RPMI7951 (cell line): ENCODE results near the gene PDZD2. TPM values are rescaled to one million over a fixed set of nuclear protein-coding genes. Genes with fewer than 3 reads are reported as not detected.
"Not testable (repeated sequence)": the region's sequence is repeated elsewhere in the genome, so short reads cannot be mapped to it uniquely, and the experiment has no call there.

Experiments used
- DNase-seq: peaks from one replicate; pipeline ENCODE4 v3.0.0-alpha.2; 2012; ENCODE audit warnings: low read depth
- total RNA-seq: library from RNA; depleted of rRNA; stranded (reverse); fragments of >200 nt; shearing (Covaris generic); gene quantifications from 2 replicates; pipeline ENCODE4 v1.2.3, GENCODE V29; 2014

Gene PDZD2
- total RNA-seq, 1 experiment from 2014 or later: under 0.01 TPM

DNA sequence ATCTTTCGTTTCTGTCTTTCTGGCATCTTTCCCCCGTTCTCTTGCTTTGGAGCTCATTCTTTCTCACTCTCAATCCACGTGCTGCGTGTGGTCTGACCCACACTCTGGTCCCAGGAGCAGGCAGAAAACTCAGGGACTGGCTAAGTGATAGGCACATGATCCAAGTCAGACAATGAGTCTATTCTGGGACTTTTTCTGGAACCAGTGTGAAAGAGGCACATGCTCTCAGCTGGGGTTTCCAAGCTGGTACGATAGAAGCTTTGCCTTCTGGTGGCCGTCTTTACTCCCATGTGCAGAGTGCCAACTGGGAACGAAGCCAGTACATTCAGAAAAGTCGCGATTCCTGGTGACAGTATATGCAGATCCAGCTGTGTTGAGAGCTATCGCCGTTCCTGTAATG, 94.4 kb downstream of the PDZD2 start:
- no peak for DNase-seq

DNA sequence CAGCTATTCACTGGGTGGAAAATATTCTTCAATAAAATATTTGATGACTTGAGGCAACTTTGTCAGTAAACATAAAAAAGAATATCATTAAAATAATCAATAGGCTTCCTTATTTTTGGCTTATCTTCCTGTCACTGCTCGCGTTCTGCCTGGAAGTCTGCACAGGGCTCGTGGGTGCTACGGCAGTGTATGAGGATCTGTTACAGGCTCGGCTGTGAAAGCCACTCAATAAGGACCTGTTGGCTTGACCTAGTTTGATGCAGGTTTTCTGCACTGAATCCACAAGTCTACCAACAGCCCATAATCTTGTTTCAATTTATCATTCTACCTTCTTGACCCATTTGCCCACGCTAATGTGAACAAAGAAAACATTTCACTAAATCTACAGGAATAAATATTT, 97.2 kb downstream of the PDZD2 start:
- DNase-seq: no peak

DNA sequence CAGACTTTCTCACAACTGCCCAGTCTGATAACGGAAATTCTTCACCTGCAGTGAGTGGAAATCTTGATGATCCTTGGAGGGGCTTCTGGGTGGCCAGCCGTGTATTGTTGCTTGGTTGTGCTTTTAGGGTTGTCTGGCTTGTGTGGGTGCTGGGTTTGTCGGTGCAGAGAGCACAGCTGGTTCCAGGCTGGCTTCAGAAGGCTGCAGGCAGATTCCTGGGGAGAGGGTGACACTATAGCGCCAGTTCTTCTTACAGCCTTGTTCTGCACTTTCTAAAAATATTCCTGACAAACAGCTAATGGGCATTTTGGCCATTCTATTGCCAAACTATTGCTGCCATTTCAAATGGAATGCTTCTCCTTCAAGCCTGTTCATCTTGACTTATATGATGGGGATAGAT, 99.3 kb downstream of the PDZD2 start:
- no peak for DNase-seq

DNA sequence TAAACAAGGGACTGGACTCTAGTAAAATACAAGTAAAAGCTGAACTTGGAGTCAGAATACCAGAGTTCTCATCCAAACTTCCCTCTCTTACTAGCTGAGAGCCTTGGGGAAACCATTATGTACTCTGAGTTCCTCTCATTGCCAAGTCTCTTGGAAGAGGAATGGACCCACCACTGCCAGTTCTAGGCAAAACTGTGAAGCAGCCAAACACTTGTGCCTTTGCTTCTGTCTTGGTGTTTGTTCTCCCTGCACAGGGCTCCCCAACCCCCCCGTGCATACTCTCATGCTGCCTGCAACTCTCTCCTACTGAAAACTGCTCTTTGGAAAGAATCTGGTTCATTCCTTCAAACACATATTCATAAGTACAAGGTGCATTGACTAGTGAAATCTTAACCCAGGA, 102.6 kb downstream of the PDZD2 start:
- no peak for DNase-seq

DNA sequence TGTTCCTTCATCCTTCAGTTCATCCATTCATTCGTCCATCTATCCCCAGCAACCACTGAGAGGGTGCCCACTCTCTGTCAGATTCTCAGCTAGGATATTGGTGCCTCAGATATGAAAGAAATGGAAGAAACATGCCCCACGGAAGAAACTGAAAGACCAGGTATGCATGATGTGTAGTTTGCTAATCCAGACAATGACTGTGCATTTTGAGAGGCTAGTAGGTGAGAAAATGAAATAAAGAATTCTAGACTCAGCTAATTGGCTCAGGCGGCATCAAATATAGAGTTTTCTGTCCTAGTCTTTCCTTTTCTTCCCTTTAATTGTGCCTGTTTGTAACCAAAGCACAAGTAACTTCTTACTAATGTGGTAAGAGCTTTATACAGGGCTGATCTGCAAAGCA, 104.7 kb downstream of the PDZD2 start:
- no peak for DNase-seq

DNA sequence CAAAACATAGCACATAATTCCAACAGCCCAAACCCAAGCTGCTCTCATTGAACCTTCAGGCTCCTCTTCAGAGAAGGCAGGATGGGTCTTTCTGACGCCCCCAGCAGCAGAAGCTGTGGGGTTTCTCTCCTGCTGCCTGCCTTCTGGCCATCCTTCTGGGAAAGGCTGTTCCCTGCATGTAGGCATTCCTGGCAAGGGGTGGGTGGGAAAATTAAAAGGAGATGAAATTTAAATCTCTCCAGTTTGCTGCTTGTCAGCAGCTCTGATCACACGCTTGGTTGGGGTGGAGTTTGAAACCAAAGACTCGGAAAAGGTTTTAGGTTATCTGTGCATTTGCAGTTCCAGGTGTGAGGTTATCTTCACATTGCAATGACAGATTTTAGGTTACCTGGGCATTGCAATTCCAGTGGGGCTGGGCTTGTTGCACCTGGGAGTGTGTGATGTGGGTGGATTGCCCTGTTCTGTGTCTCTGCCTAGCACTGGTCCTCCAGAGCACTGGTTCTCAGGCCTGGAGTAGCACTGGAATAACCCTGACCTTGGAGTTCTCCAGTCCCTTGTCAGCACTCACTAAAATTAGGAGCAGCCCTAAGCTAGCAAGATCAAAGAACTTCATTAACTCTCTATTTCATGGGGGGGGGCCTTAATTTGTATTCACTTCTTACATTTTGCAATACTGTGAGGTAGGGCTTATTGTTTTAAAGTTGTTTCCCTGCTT, 109.7 kb downstream of the PDZD2 start:
- DNase-seq: no peak

DNA sequence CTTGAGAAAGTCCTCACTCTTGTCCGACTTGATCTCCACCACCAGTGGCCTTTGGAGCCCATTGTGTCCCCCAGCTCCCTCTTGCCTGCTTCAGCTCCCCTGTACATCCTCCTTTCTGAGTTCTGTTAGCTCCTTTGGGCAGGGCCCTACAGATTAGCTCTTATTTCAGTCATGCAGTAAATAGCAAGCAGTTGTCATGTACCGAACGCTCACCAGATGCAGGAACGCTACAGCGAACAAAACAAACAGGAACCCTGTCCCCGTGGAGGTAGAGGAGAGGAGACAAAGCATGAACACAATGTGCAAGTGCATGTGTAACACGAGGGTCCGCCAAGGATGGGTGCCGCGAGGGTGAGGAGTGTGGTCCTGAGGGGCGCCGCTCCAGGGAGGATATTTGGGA, 111.3 kb downstream of the PDZD2 start:
- no peak for DNase-seq

DNA sequence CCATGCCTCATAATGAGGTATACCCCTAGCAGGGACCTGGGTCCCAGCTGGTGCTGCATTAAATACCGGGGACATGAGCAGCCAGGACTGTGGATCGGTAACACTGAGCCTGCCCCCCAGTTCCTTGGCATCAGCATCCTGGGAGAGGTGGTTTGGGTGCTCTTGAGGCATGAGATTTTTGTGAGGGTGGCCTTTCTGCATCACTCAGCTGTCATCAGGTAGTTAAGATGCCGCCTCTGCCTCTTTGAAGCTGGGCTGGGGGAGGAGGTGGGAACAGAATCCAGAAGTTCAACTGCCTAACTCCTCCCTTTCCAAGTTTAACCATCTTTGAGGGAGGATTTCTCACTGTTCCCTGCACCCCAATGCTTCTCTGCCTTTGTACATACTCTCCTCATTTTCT, 112.7 kb downstream of the PDZD2 start:
- no peak for DNase-seq

DNA sequence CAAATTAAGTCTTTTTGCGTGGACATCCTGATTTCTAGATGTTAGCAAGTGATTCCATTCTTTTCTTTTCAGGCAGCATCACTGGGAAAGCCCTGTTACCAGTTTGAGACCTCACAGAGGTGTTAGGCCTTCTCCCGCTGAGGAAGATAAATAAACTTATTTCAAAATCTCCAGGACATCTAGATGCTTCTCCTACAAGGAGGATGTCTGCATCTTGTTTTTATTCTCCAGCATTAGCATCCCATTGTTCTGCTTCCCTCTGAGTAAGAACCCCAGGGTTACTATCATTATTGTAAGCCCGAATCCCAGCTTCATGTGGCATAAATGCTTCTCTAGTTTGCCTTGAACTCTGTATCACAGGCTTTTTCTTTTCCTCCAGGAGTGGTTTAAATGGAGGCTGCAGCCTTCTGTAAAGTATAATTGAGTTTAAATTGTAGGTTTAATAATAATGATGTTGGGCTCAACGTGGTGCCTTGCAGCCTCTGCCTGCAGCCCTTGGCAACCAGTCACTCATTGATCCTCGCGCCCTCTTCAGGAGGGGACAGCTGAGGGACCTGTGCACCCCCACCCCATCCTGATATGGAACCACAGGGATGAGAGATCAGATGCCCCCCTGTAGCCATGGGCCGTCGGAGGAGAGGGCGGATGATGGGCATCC, 114.9 kb downstream of the PDZD2 start:
- no peak for DNase-seq

DNA sequence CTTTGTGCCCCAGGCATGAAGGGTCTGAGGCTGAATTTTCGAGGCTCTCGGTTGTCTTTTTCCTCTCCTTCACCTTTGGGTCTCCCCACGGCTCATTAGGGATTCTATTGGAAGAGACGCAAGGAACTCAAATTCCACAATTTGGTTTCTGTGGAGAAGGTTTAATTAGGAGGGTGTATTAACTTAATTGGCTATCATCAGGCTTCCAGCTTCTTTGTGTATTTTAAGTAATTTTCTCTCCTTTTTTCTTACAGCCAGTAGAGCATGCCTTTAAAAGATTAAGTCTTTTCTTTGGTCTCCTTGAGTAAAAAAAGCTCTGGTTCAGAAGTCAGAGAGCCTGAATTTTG, 115.4 kb downstream of the PDZD2 start:
- DNase-seq: no peak

DNA sequence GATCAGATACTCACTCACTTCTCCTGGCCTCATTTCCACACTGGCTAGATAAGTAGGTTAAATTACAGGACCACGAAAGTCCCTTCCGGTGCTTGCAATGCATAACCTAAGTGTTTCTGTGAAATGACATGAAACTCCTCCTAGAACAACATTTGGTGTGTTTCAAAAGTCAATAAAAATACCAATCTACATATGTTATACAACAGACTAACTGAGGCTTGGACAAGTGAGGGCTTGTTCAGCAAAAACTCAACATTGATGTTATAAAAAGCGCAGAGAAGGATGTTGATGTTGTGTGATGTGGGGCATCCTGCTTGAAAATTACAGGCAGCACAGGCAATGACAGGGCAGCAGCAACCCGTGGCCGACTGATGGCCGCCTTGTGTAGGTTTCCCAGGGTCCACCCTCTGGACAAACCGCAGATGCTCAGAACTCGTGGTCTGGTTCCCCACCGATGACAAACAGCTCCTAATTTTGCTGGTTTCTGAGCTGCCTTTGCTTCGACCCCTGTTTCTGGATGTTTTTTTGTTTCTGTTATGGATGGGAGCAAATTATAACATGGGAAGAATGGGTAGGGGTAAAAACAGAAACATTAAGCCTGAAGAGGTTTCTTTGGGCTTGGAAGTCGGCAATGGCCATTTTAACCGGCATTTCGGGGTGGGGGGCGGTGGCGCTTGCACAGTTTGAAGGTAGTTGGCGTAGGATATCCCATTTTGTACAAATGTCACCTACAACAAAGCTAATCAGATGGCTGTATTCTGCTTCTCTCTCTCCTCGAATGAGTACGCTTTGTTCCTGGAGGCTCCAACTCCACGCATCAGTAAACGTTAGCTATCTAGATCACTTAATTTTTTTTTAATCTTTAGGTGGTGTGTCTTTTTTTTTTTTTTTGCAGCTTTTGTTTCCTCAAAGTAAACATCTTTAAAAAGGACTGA, 116.1 kb downstream of the PDZD2 start:
- DNase-seq: no peak

DNA sequence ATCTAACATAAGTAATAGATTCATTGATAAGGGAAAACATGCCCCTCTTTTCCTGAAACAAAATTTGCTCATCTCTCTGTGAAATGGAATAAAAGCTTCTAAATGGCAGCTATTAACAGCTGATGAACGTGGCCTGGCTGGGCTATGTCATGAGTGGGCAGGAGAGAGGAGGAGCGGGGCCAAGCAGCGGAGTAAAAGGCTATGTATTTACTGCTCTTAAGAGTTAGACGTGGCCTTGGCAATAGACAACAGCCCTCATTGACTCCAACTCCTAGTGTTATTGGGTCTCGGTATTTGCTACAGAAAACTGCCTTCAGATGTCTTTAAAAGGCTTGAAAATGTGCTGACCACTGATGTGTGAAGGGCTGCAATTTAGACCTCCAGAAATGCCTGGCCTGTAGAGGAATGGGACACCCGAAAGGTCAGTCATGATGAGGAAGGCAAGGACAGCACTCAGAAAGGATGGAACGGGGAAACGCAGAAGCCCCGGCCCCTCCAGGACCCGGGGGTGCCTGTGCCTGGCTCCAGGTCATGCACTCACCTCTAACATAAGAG, 116.8 kb downstream of the PDZD2 start:
- no peak for DNase-seq

DNA sequence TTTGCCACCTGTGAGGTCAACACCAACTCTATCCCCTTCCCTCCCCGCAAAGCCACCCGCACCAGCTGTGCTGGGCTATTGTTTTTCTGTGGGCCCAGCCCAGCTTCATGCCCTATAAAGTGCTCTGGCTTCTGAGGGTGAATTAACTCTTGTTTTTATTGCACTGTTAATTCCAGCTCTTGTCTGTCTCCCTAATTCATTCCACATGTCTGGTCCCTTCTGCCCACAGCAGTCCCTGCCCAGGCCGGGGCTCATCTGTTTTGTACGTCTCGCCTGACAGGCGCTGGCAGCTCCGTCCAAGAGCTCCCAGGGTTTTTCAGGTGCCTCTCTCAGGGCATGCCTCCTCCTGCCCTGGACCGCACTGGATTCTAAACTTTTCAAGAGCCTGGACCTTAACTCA, 118.9 kb downstream of the PDZD2 start:
- DNase-seq: no peak

DNA sequence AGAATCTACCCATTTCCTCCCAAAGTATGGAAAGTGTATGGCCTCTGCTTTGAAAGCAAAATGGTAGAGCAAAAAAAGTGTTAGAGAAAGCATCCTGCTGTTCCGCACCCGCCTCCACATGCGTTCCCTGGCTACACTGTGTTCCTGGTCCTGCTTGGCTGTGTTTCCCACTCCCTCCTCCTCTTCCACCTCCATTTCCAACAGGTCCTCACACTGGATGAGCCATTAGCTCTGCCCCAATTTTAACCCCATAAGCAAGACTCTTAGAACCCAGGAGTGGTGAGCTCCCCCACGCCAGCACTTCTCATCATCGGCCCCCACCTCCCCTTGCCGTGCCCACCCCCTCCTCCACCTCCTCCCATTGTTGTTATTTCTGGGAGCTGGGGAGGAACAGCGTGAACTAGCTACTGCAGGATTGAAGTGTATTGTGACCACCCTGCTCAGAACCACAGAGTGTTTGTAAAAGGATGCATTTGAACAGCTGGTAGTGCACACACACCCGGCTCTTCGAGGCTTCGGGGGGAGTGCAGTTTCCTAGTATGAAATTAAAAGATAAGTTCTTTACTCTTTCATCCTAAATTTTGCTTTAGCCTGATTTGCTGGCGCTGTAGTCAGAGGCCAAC, 120.0 kb downstream of the PDZD2 start:
- no peak for DNase-seq

DNA sequence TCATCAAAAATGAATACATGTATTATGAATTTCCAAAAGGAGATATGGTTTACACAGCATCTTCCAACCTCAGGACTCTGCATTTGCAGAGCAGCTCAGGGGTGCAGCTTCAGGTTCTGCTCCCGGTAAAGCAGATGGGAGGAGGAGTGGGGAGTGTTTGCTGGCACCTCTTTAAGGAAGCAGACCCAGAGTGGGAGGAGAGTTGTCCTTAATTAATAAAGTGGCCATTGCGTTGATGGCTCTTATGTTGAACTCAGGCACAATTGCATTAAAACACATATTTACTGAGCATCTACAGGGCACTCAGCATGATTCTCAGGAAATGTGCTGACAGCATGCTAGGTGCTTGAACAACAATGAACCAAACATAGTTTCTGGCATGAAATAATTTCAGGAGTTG, 121.0 kb downstream of the PDZD2 start:
- DNase-seq: no peak

DNA sequence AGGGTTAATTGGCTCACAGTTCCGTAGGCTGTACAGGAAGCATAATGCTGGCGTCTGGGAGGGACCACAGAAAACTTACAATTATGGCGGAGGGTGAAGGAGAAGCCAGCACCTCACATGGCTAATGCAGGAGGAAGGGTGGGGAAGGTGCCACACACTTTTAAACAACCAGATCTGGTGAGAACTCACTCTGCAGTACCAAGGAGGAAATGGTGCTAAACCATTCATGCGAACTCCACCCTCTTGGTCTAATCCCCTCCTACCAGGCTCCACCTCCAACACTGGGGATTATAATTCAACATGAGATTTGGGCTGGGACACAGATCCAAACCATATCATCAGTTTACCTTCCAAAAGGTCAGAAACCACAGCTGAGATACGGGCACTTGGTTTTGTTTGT, 122.9 kb downstream of the PDZD2 start:
- DNase-seq: no peak

DNA sequence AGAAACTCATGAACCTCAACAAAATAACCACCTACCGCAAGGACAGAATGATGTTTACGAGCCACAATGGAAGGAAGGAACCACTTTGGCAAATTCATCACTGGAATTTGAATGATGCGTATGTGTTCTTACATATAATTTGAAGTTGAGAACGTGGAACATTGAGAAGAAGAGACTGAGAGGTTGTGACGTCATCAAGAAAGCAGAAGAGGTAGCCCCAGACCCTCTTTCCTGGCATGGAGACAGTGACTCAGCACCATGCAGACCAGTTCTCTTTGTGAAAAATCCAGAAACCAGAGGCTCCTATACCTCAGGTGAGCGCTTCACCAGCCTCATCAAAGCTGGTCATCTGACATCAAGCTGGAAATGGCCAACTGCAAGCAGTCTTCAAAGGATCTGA, 124.5 kb downstream of the PDZD2 start:
- DNase-seq: no peak

DNA sequence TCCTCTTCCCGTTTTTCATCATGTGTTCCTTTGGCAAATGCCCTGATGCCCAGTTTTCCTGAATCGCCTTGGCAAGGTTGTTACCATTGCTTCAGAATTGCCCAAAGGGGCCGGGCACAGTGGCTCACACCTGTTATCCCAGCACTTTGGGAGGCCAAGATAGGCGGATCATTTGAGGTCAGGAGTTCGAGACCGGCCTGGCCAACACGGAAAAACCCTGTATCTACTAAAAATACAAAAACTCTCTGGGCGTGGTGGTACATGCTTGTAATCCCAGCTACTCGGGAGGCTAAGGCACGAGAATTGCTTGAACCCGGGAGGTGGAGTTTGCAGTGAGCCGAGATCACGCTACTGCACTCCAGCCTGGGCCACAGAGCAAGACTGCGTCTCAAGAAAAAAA, 125.8 kb downstream of the PDZD2 start:
- DNase-seq: not testable (repeated sequence)

DNA sequence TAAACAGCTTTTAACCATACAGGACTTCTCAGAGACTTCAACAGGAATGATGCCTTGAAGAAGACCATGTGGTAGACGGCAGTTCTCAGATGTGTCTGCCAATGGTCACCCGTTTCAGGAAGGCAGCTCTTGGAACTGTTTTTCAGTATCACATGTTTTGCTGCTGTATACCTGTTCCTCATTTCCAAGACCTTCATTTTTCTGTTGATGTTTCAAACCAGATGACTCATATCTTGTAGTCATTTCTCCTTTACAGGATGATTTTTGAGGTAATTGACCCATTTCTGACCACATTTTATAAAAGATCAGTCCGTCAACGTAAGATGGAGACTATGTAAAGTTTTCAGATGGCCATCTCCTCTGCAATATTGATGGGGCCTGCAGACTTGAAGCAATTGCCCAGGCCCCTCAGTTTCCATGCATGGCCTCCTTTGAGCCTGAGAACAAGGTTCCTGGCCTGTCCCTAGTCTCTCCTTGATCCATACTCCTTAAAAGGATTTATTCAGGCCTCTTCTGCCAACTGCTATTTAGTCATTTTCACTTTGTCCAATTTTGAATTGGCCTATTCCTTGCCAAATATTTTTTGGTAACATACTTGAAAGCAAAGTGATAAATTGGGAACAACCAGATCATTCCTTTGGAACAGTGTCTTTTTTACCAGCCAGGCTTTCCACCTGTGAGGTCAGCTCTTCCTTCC, 128.6 kb downstream of the PDZD2 start:
- no peak for DNase-seq

DNA sequence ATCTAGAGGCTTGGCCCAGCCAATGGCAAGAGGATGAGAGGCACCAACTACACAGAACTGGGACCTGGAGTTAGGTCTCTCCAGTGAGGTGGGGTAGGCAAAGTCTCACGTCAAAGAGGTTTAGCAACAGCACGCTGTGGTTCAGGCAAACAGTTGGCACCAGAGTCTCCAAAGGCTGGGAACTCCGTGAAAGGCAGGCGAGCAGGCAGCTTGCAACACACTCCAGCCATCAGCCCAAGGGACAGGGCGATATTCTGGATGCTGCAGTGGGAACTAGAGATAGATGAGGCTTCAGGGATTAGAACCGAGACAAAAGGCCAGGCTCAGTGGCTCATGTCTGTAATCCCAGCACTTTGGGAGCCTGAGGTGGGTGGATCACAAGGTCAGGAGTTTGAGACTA, 129.1 kb downstream of the PDZD2 start:
- DNase-seq: no peak

DNA sequence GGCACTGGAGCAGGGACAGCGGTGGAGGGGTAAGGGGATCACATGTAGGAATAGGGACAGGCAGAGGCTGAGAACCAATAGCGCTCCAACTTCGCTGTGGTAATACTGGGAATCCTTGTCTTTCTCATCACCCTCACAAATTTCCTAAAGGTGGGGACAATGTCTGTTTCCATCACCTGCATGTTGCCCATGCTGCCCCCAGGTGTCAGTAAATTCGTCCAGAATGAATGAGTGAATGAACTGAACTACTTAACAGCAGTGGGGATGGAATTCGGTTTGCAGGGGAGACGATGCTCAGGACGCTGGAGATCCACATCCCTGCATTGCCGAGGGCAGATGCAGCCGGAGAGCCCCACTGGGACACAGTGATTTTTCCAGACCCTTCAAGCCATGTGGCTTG, 129.9 kb downstream of the PDZD2 start:
- DNase-seq: no peak
